ENCODE results near the gene SLC17A7.

The SLC17A7 gene

DNA sequence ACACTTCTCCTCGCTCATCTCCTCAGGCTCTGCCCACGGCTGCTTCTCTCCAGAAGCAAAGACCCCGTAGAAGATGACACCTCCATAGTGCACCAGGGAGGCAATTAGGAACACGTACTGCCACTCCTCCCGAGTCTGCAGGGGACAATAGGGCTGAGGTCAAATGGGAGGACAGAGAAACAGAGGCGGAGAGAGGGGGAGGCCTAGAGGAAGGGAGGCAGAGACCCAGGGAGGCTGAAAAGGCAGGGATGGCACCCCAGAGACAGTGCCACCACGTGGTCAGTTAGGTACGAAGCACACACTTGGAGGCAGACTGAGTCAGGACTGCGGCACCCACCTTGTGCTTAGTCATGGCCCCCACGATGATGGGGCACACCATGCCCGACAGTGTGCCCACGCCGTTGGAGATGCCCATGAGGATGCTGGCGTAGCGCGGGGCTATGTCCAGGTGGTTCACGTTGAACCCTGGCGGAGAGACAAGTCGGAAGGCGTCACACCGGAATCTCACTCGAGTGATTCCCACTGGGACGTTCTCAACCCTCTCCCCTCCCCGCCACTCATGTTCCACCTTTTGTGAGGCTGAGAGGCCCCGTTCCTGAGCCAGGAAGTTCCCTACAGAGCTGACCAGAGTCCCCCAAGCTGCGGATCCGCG lies 10.5 kb downstream of the SLC17A7 start:
- Histone ChIP-seq H3K4me2 (0 out of 2 replicates have a peak overlapping the region, but pooled peaks have one; percentile 5), H3K9ac (no peak overlapping the region), H3K9me3 (peaks cover 23% of the 10 kb centered on the region), H4K20me1 (peaks cover 11% of the 10 kb centered on the region), H3K27ac (no peak overlapping the region), H3K36me3 (no peaks in the 10 kb centered on the region), H3K27me3 (peaks cover 100% of the 10 kb centered on the region), H3K4me3 (no peak overlapping the region), H3K4me1 (peaks cover 43% of the 10 kb centered on the region)
- TF ChIP-seq Cebpa-rat (IDR thresholded peaks at IDR 0.05) = no peak

DNA sequence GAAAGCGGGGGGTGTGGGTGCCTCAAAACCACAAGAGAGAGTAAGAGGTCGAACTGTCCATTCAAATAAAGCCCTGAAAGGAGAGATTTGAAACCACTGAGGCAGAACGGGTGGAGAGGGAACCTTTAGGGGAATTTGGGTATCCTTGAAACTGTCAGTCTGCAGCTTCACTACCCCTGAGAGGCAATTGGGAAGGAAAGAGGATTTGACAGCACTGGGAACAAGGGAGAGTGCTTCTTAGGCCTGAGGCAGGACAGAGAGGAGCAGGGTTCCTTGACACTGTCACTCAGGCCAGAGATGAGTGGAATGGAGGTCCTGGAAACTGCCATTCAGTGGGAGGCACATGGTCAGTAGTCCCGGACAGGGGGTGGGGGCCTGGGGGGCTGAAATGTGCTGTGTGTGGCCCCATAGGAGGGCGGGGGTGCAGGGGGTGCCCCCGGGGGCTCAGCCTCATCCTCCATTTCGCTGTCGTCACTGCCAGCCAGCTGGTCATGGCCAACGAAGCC lies 11.1 kb downstream of the SLC17A7 start:
- H3K27me3 ChIP-seq = peaks cover 100% of the 10 kb centered on the region
- no peak for TF ChIP-seq Cebpa-rat (IDR thresholded peaks at IDR 0.05)
- H3K36me3 ChIP-seq = no peaks in the 10 kb centered on the region
- H3K27ac ChIP-seq = no peak overlapping the region
- 0 out of 2 replicates have a peak overlapping the region, but pooled peaks have one; percentile 5 for H3K4me2 ChIP-seq
- H3K9ac ChIP-seq = no peak overlapping the region
- no peak overlapping the region for H3K4me3 ChIP-seq
- H3K4me1 ChIP-seq = peaks cover 49% of the 10 kb centered on the region
- peaks cover 23% of the 10 kb centered on the region for H3K9me3 ChIP-seq
- peaks cover 17% of the 10 kb centered on the region for H4K20me1 ChIP-seq

DNA sequence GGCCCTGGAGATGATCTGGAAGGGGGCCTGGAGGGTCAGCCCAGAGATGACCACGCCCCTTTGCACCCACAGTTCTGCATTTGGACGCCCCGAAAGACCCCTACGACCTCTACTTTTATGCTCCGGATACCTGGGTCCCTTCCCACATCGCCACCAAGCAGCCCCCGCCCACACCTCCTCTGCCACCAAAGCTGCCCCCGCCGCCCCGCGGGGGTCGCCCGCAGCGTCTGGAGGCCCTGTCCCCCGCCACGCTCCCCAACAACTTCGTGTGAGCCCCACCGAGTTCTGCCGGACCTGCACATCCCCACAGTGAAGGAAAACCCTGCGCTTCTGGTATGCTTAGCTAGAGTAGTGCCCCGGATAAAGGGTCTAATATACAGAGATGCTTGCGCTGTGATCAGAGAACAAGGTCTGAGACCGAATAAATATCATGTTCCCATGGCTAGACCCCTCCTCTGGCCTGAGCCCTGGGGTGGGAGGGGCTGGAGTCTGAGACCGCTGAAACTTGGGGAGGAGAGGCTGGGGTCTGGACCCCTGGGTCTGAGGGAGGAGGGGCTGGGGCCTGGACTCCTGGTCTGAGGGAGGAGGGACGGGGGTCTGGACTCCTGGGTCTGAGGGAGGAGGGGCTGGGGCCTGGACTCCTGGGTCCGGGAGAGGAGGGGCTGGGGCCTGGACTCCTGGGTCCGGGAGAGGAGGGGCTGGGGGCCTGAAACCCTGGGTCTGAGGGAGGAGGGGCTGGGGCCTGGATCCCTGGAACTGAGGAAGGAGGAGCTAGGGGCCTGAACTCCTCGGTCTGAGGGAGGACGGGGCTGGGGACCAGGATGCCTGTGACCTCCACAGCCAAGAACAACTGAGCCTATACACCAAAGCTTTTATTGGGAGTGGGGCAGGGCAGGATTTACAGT lies 12.5 kb downstream of the SLC17A7 start:
- Histone ChIP-seq H3K4me2 (peak overlapping the region; percentile 54; the same call in 1 of the 2 replicates), H3K9ac (no peak overlapping the region)

DNA sequence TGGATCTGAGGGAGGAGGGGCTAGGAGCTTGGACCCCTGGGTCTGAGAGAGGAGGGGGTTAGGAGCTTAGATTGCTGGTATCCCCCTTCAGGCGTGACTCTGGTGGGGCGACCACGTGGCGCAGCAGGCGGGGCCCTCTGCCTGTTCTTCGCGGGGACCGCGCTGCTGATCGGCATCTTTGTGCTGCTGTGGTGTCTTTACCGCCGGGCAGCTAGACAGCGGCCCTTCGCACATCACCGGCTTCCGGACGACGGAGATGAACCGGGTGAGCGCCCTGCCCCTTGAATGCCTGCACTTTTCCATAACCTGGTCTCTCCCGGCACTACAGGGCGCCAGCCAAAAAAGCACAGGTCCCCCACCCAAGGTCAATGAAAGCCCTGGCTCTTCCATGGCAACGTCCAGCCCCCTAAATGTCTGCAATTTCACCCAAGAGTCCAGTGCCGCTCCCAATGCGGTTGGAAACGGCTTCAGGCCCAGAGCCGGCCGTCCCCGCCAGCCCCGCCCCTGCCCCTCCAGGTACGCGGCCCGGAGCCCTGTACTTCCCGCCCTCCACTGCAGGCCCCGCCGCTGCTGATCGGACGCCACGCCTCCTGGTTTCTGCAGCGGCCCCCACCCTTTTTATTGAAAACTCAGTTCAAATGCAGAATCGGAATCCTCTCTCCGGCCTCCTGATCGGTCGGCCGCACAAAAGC lies 13.3 kb downstream of the SLC17A7 start:
- peaks cover 15% of the 10 kb centered on the region for H3K9me3 ChIP-seq
- 0 out of 2 replicates have a peak overlapping the region, but pooled peaks have one; percentile 14 for H3K4me3 ChIP-seq
- TF ChIP-seq Cebpa-rat (IDR thresholded peaks at IDR 0.05) = no peak
- no peak overlapping the region for H3K27ac ChIP-seq
- peaks cover 100% of the 10 kb centered on the region for H3K27me3 ChIP-seq
- peaks cover 23% of the 10 kb centered on the region for H4K20me1 ChIP-seq
- peaks cover 68% of the 10 kb centered on the region for H3K4me1 ChIP-seq
- no peaks in the 10 kb centered on the region for H3K36me3 ChIP-seq
- H3K9ac ChIP-seq = no peak overlapping the region
- H3K4me2 ChIP-seq = peak overlapping the region; percentile 54

More for the DNA sequence above, 12.5 kb downstream of the SLC17A7 start:
- H3K27me3 ChIP-seq = peaks cover 100% of the 10 kb centered on the region
- peaks cover 60% of the 10 kb centered on the region for H3K4me1 ChIP-seq
- H3K36me3 ChIP-seq = no peaks in the 10 kb centered on the region
- H3K27ac ChIP-seq = no peak overlapping the region
- peaks cover 17% of the 10 kb centered on the region for H4K20me1 ChIP-seq
- TF ChIP-seq Cebpa-rat (IDR thresholded peaks at IDR 0.05) = no peak
- H3K4me3 ChIP-seq = no peak overlapping the region
- H3K9me3 ChIP-seq = peaks cover 23% of the 10 kb centered on the region

DNA sequence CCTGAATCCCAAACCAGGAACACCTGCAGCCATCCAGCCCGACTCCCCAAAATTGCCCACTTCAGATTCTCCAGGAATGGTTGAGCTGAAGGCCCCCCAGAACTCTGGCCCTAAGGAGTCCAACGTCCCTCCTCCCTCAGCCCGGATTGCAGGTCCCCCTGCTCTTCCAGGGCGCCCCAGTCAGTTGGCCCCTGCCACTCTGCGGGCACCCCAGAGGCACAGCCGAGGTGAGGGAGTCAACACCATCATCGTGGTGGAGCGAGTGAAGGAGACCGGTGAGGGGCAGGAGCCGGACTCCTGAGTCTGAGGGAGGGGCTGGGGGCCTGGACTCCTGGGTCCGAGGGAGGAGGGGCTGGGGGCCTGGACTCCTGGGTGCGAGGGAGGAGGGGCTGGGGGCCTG lies 14.0 kb downstream of the SLC17A7 start:
- H3K27ac ChIP-seq = no peak overlapping the region
- H3K4me2 ChIP-seq = 0 out of 2 replicates have a peak overlapping the region, but pooled peaks have one; percentile 54
- peaks cover 8% of the 10 kb centered on the region for H3K9me3 ChIP-seq
- peaks cover 100% of the 10 kb centered on the region for H3K27me3 ChIP-seq
- peaks cover 75% of the 10 kb centered on the region for H3K4me1 ChIP-seq
- no peak overlapping the region for H3K9ac ChIP-seq
- no peaks in the 10 kb centered on the region for H3K36me3 ChIP-seq
- H3K4me3 ChIP-seq = no peak overlapping the region
- peaks cover 25% of the 10 kb centered on the region for H4K20me1 ChIP-seq
- no peak for TF ChIP-seq Cebpa-rat (IDR thresholded peaks at IDR 0.05)

DNA sequence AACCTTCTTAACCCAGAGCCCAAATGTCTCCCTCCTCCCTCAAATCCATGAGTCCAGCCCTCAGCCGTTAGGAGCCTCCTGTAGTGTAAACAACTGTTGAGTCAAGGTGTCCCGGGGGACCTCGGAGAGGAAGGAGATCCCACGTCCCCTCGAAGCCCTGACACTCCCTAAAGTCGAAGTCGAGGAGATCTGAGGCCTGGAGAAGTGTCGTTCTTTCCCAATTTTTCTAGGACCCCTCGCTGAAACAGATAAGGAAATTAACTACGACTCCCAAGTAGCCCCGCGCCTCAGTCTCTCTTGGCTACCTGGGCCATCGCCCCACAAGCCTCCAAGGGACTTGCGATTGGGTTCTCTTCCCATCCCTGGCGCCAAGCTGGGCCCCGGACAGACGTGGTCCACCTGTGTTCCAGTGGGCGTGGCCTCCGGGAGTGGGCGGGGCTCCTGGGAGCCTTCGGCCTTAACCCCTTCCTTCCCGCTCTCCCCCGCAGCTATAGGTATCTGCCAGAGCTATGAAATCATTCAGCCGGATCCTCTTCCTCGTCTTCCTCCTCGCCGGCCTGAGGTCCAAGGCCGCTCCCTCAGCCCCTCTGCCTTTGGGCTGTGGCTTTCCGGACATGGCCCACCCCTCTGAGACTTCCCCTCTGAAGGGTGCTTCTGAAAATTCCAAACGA lies 15.3 kb downstream of the SLC17A7 start:
- Histone ChIP-seq H3K9ac (no peak overlapping the region), H3K4me3 (peak overlapping the region; percentile 29; the same call in 1 of the 2 replicates), H3K36me3 (no peaks in the 10 kb centered on the region), H4K20me1 (peaks cover 25% of the 10 kb centered on the region), H3K27ac (no peak overlapping the region), H3K4me2 (peak overlapping the region; percentile 79), H3K4me1 (peaks cover 78% of the 10 kb centered on the region), H3K27me3 (peaks cover 100% of the 10 kb centered on the region), H3K9me3 (no peaks in the 10 kb centered on the region; the same call in 1 of the 2 replicates)
- TF ChIP-seq Cebpa-rat (IDR thresholded peaks at IDR 0.05) = no peak

DNA sequence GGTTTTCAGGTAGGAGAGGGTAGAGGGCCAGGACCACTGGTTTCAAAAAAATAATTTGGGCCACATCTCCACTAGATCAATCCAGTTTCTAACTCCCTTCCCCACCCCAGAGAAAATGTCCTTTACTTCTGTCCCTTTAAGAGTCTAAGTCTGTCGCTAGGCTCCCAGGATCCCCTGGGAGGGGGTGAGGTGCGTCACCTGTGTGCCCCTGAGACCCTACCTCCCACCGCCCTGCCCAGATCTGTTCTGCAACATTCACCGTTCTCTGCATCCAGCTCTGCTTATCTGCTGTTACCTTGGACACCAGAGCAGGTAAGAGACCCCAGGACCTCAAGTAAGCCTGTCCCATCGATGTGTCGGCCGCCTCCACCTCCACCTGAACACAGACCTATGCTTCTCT lies 16.1 kb downstream of the SLC17A7 start, which contains the start of gene GFY:
Gene GFY (plus strand): TSS at position 211 of the 400 bp plus-strand sequence. CDS start 1,043 bp downstream, outside the sequence.
- H3K36me3 ChIP-seq = no peaks in the 10 kb centered on the region
- H3K9ac ChIP-seq = no peak within 1 kb of the TSS
- no peak for TF ChIP-seq Cebpa-rat (IDR thresholded peaks at IDR 0.05)
- no peak within 1 kb of the TSS for H3K27ac ChIP-seq
- peaks cover 25% of the 10 kb centered on the region for H4K20me1 ChIP-seq
- H3K27me3 ChIP-seq = peaks cover 100% of the 10 kb centered on the region
- peak within 1 kb of the TSS; percentile 79 for H3K4me2 ChIP-seq
- peak within 1 kb of the TSS; percentile 29; the same call in 1 of the 2 replicates for H3K4me3 ChIP-seq
- peaks cover 72% of the 10 kb centered on the region for H3K4me1 ChIP-seq
- no peaks in the 10 kb centered on the region; the same call in 1 of the 2 replicates for H3K9me3 ChIP-seq

DNA sequence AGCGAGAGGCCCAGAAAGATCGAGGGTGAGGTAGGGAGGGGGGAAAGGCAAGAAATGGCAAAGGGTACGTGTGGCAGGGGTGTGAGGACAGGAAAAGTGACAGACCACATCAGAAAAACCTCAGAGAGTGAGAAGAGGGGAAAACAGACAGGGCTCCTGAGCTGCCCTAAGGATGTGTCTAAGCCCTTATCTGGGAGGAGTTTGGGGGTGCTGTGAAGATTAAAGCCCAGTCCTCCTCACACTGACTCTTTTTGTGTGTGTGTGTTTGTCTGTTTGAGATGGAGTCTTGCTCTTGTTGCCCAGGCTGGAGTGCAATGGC lies 17.4 kb downstream of the SLC17A7 start:
- Histone ChIP-seq H3K4me1 (peaks cover 76% of the 10 kb centered on the region), H3K9me3 (no peaks in the 10 kb centered on the region; the same call in 1 of the 2 replicates), H3K27ac (no peak overlapping the region), H3K4me3 (0 out of 2 replicates have a peak overlapping the region, but pooled peaks have one; percentile 36), H3K27me3 (peaks cover 100% of the 10 kb centered on the region), H4K20me1 (peaks cover 25% of the 10 kb centered on the region), H3K36me3 (no peaks in the 10 kb centered on the region), H3K9ac (no peak overlapping the region), H3K4me2 (peak overlapping the region; percentile 71)
- TF ChIP-seq Cebpa-rat (IDR thresholded peaks at IDR 0.05) = no peak

Data from BLaER1 (cell line).